Hepatocyte (in vitro differentiated cells): ENCODE results near the gene ZNF383. TPM values are rescaled to one million over a fixed set of nuclear protein-coding genes. Genes with fewer than 3 reads are reported as not detected.
A peak's percentile ranks its signal among the peaks of the same experiment; 100 is the strongest.

ENCODE experiments used
- DNase-seq: peaks from one replicate; pipeline ENCODE4 v3.0.0-alpha.2; 2016; ENCODE audit warnings: low spot score
- H2AFZ ChIP-seq: fragments of 200-600 bp; sonication (generic); 2 replicates; pipeline ENCODE4 v1.6.0; 2016; ENCODE audit warnings: antibody characterized with exemption, mild to moderate bottlenecking
- H3K27ac ChIP-seq: fragments of 200-600 bp; sonication (generic); 2 replicates; pipeline ENCODE4 v1.5.1; 2016; ENCODE audit warnings: mild to moderate bottlenecking
- H3K27me3 ChIP-seq: fragments of 200-600 bp; sonication (generic); 2 replicates; pipeline ENCODE4 v1.6.1; 2016
- H3K36me3 ChIP-seq: fragments of 200-600 bp; sonication (generic); replicated peaks from 2 replicates; pipeline ENCODE4 v1.5.1; 2016; ENCODE audit warnings: low read depth; ENCODE audit not compliant: insufficient read depth
- H3K4me1 ChIP-seq: fragments of 200-600 bp; sonication (generic); 2 replicates; pipeline ENCODE4 v1.5.1; 2016; ENCODE audit warnings: mild to moderate bottlenecking, moderate library complexity; ENCODE audit not compliant: insufficient read depth
- H3K4me2 ChIP-seq: fragments of 200-600 bp; sonication (generic); 2 replicates; pipeline ENCODE4 v1.6.0; 2016
- H3K4me3 ChIP-seq: fragments of 200-600 bp; sonication (generic); 2 replicates; pipeline ENCODE4 v1.5.1; 2016; ENCODE audit warnings: mild to moderate bottlenecking
- H3K79me2 ChIP-seq: fragments of 200-600 bp; sonication (generic); 2 replicates; pipeline ENCODE4 v1.6.0; 2017; ENCODE audit warnings: mild to moderate bottlenecking
- H3K9me2 ChIP-seq: fragments of 200-600 bp; sonication (generic); replicated peaks from 2 replicates; pipeline ENCODE4 v1.6.0; 2017; ENCODE audit warnings: mild to moderate bottlenecking; ENCODE audit not compliant: insufficient read depth
- H3K9me3 ChIP-seq: fragments of 200-600 bp; sonication (generic); 2 replicates; pipeline ENCODE4 v1.5.1; 2016; ENCODE audit warnings: low read depth, mild to moderate bottlenecking
- H4K20me1 ChIP-seq: fragments of 200-600 bp; sonication (generic); 2 replicates; pipeline ENCODE4 v1.6.0; 2016; ENCODE audit warnings: mild to moderate bottlenecking; ENCODE audit not compliant: insufficient read depth, poor library complexity, severe bottlenecking
- CTCF ChIP-seq: fragments of 200-600 bp; sonication (generic); IDR thresholded peaks from 2 replicates; pipeline ENCODE4 v1.5.1; 2016; ENCODE audit warnings: antibody characterized with exemption, mild to moderate bottlenecking; ENCODE audit not compliant: poor library complexity
- EZH2 ChIP-seq: fragments of 200-600 bp; sonication (generic); IDR thresholded peaks from 2 replicates; pipeline ENCODE4 v1.6.1; 2016; ENCODE audit warnings: antibody characterized with exemption, mild to moderate bottlenecking, borderline replicate concordance
- EZH2phosphoT487 ChIP-seq: fragments of 200-600 bp; sonication (generic); IDR thresholded peaks from one replicate; pipeline ENCODE4 v1.6.1; 2018; ENCODE audit warnings: antibody characterized with exemption, mild to moderate bottlenecking, low read depth, moderate library complexity; ENCODE audit not compliant: unreplicated experiment, severe bottlenecking
- WGBS: methylation state at CpG from one replicate; pipeline ENCODE4 v1.1.6; 2016; ENCODE audit warnings: low lambda C conversion rate; ENCODE audit errors: missing lambda C conversion rate; 5-methylcytosine and 5-hydroxymethylcytosine counted together
- polyA plus RNA-seq: library from polyadenylated mRNA; unstranded; fragments of >200 nt; fragmentation: Nextera tagmentation; extraction: Ambion mirVana; gene quantifications from 2 replicates; pipeline ENCODE4 v1.2.1, GENCODE V29; 2016
- total RNA-seq: library from RNA; depleted of rRNA; stranded (reverse); fragments of >200 nt; gene quantifications from 2 replicates; pipeline ENCODE4 v1.2.3, GENCODE V29; 2014

The ZNF383 gene
- total and polyA plus RNA-seq, 2 experiments from 2014 or later: 4.3 to 4.8 TPM

- H3K9me2 ChIP-seq: no peaks in the 10 kb centered on the region
- H3K79me2 ChIP-seq: peaks cover 9% of the 10 kb centered on the region
- no peaks in the 10 kb centered on the region for H4K20me1 ChIP-seq
- H3K27me3 ChIP-seq: no peaks in the 10 kb centered on the region
- no peak overlapping the region for H3K4me2 ChIP-seq
- TF ChIP-seq CTCF: no peak
- TF ChIP-seq EZH2phosphoT487: no peak
- no peak for TF ChIP-seq EZH2
- no peak overlapping the region for H3K27ac ChIP-seq
- no peak for DNase-seq
- 100% methylated on average over 2 of the region's 2 CpGs for WGBS
- H3K4me1 ChIP-seq: no peaks in the 10 kb centered on the region
- peaks cover 23% of the 10 kb centered on the region for H3K9me3 ChIP-seq
- H2AFZ ChIP-seq: no peak overlapping the region
- no peak overlapping the region for H3K4me3 ChIP-seq
- peaks cover 19% of the 10 kb centered on the region for H3K36me3 ChIP-seq
These were observed 8.2 kb downstream of the ZNF383 start for GRCh38 chr19:37226248-37226647.

GRCh38 chr19:37227996-37228395 lies 10.0 kb downstream of the ZNF383 start:
- Histone ChIP-seq H3K79me2 (peaks cover 4% of the 10 kb centered on the region), H3K27me3 (no peaks in the 10 kb centered on the region), H4K20me1 (no peaks in the 10 kb centered on the region), H3K9me2 (no peaks in the 10 kb centered on the region), H3K4me2 (no peak overlapping the region), H3K36me3 (peaks cover 16% of the 10 kb centered on the region), H3K4me1 (no peaks in the 10 kb centered on the region), H3K9me3 (peaks cover 33% of the 10 kb centered on the region), H3K27ac (no peak overlapping the region), H2AFZ (no peak overlapping the region), H3K4me3 (no peak overlapping the region)
- 78% methylated on average over 12 of the region's 12 CpGs for WGBS
- DNase-seq: no peak
- TF ChIP-seq CTCF (peak; percentile 41), EZH2phosphoT487 (no peak)

- peaks cover 70% of the 10 kb centered on the region for H3K9me3 ChIP-seq
- H3K4me2 ChIP-seq: no peak overlapping the region
- H3K79me2 ChIP-seq: no peaks in the 10 kb centered on the region
- no peak overlapping the region for H3K27ac ChIP-seq
- no peak overlapping the region for H2AFZ ChIP-seq
- H3K4me1 ChIP-seq: no peaks in the 10 kb centered on the region
- no peaks in the 10 kb centered on the region for H3K27me3 ChIP-seq
- WGBS: 98% methylated on average over 4 of the region's 4 CpGs
- no peaks in the 10 kb centered on the region for H3K9me2 ChIP-seq
- no peak for DNase-seq
- TF ChIP-seq CTCF (no peak), EZH2 (no peak), EZH2phosphoT487 (no peak)
- H4K20me1 ChIP-seq: no peaks in the 10 kb centered on the region
- no peak overlapping the region for H3K4me3 ChIP-seq
- H3K36me3 ChIP-seq: peaks cover 28% of the 10 kb centered on the region
These were observed 25.2 kb downstream of the ZNF383 start for GRCh38 chr19:37243206-37243632.
